Stomach (tissue), 9 donors: Measurements from ENCODE around the gene CTIF. TPM values are rescaled to one million over a fixed set of nuclear protein-coding genes. Genes with fewer than 3 reads are reported as not detected.

Experiments
- DNase-seq, 2 donors: peaks; one replicate each; pipeline versions ENCODE4 v3.0.0 to v3.0.0-alpha.2; 2013 to 2019
- H3K27ac ChIP-seq, 5 donors: fragments of 200-600 bp in 4 of 5; sonication (generic) in 4 of 5; one replicate each; pipeline ENCODE4 v1.5.1; 2013 to 2019; ENCODE audit warnings: mild to moderate bottlenecking in 1 of 5, moderate library complexity in 1 of 5
- H3K27me3 ChIP-seq, 3 donors: fragments of 200-600 bp; sonication (generic); one replicate each; pipeline ENCODE4 v1.5.1; 2017 to 2019; ENCODE audit warnings: mixed run types in 1 of 3
- H3K36me3 ChIP-seq, 4 donors: fragments of 200-600 bp; sonication (generic); 1 replicate in 3 of 4; 2 replicates in 1 of 4; pipeline ENCODE4 v1.5.1; 2016 to 2019
- H3K4me1 ChIP-seq, 4 donors: fragments of 200-600 bp; sonication (generic); one replicate each; pipeline ENCODE4 v1.5.1; 2016 to 2019
- H3K4me3 ChIP-seq, 4 donors: fragments of 200-600 bp; sonication (generic) in 3 of 4; one replicate each; pipeline ENCODE4 v1.5.1; 2016 to 2019; ENCODE audit warnings: mild to moderate bottlenecking in 1 of 4
- H3K9me3 ChIP-seq, 4 donors: fragments of 200-600 bp; sonication (generic); one replicate each; pipeline ENCODE4 v1.5.1; 2016 to 2019
- CTCF ChIP-seq, 7 experiments: fragments of 450-650 bp in 4 of 7; fragments of 200-600 bp in 3 of 7; sonication (generic) in 3 of 7; IDR thresholded peaks; one replicate each; pipeline ENCODE4 v1.5.1; 2016 to 2019; ENCODE audit warnings: antibody characterized with exemption in 7 of 7, control low read depth in 2 of 7, mild to moderate bottlenecking in 1 of 7
- EP300 ChIP-seq: sonication (generic); formaldehyde crosslinking; IDR thresholded peaks from one replicate; pipeline ENCODE4 v1.6.1; 2017; ENCODE audit warnings: antibody characterized with exemption
- POLR2A ChIP-seq, 4 donors: fragments of 450-650 bp; IDR thresholded peaks; one replicate each; pipeline ENCODE4 v1.6.1; 2016; ENCODE audit warnings: antibody characterized with exemption in 4 of 4, control low read depth in 2 of 4, mild to moderate bottlenecking in 1 of 4, moderate library complexity in 1 of 4
- POLR2AphosphoS5 ChIP-seq, 3 donors: sonication (generic); formaldehyde crosslinking; IDR thresholded peaks; one replicate each; pipeline ENCODE4 v1.6.1; 2016; ENCODE audit warnings: antibody characterized with exemption in 3 of 3
- WGBS, 5 donors: extraction: QIAGEN DNeasy Blood & Tissue Kit in 3 of 5; methylation state at CpG; one replicate each; pipeline versions ENCODE4 v1.1.5 to v1.1.7; 2013 to 2018; 5-methylcytosine and 5-hydroxymethylcytosine counted together
- intact Hi-C: fragments of 100-400 bp; cut with DNase I; formaldehyde crosslinking; loops from one replicate; pipeline ENCODE4 v1.15.1; 2023; ENCODE audit warnings: low total_unique reads
- polyA plus RNA-seq, 3 donors: library from polyadenylated mRNA; stranded (reverse); fragments of 200-250 nt; gene quantifications; one replicate each; pipeline ENCODE4 v1.2.3, GENCODE V29; 2013
- total RNA-seq, 5 donors: library from RNA; depleted of rRNA; stranded (reverse); fragments of >200 nt; gene quantifications; one replicate each; pipeline versions ENCODE4 v1.1.0 to v1.2.3, GENCODE V29; 2014 to 2016
- donor health status: healthy with polysubstance abuse.
- donor health status: Bipolar disorder and iron deficiency.
- donor health status: healthy.

Gene CTIF
- total and polyA plus RNA-seq, 8 donors, result 16.3 to 105 (median 30.3) TPM

- peaks cover 13 to 43% (median 24%) of the 10 kb centered on the region in 4 donors for H3K4me1 ChIP-seq
- peaks cover 0 to 6% (median 2%) of the 10 kb centered on the region in 4 donors for H3K9me3 ChIP-seq
- H3K36me3 ChIP-seq, result no peaks in the 10 kb centered on the region
- TF ChIP-seq POLR2AphosphoS5 (IDR thresholded peaks at IDR 0.05) (no peak), CTCF (IDR thresholded peaks at IDR 0.05) (no peak), POLR2A (IDR thresholded peaks at IDR 0.05) (no peak), EP300 (no peak)
- no peak overlapping the region for H3K27ac ChIP-seq
- H3K4me3 ChIP-seq, result no peak overlapping the region
- no peak for DNase-seq
- H3K27me3 ChIP-seq, result no peaks in the 10 kb centered on the region
- intact Hi-C loops, result no loop called here
- 64 to 78% (median 74%) methylated on average over 4 of the region's 4 CpGs for WGBS, 5 donors
These were observed 360.8 kb downstream of the CTIF start for GRCh38 chr18:48899558-48900174.

- Histone ChIP-seq H3K4me3 (no peak overlapping the region), H3K27ac (no peak overlapping the region), H3K27me3 (no peaks in the 10 kb centered on the region), H3K36me3 (no peaks in the 10 kb centered on the region), H3K4me1 (peaks cover 13 to 43% (median 24%) of the 10 kb centered on the region in 4 donors), H3K9me3 (peaks cover 0 to 14% (median 5%) of the 10 kb centered on the region in 4 donors)
- TF ChIP-seq EP300 (no peak), POLR2A (IDR thresholded peaks at IDR 0.05) (no peak), POLR2AphosphoS5 (IDR thresholded peaks at IDR 0.05) (no peak), CTCF (IDR thresholded peaks at IDR 0.05) (no peak)
- no peak for DNase-seq
- intact Hi-C loops, result no loop called here
- 79 to 97% (median 88%) methylated on average over 1 of the region's 1 CpG for WGBS, 5 donors
These were observed 361.6 kb downstream of the CTIF start for GRCh38 chr18:48900469-48900868.

- peak overlapping the region in 4 of 5 donors; percentile 66 to 80 (median 72) for H3K27ac ChIP-seq
- no peaks in the 10 kb centered on the region for H3K36me3 ChIP-seq
- DNase-seq, result no peak
- H3K9me3 ChIP-seq, result peaks cover 0 to 14% (median 5%) of the 10 kb centered on the region in 4 donors
- H3K27me3 ChIP-seq, result no peaks in the 10 kb centered on the region
- no peak for TF ChIP-seq POLR2AphosphoS5 (IDR thresholded peaks at IDR 0.05)
- WGBS, 5 donors, result 38 to 58% (median 52%) methylated on average over 4 of the region's 4 CpGs
- peaks cover 13 to 38% (median 22%) of the 10 kb centered on the region in 4 donors for H3K4me1 ChIP-seq
- no peak overlapping the region for H3K4me3 ChIP-seq
- intact Hi-C loops, result no loop called here
These were observed 362.6 kb downstream of the CTIF start for GRCh38 chr18:48901145-48902022.

- Histone ChIP-seq H3K27me3 (no peaks in the 10 kb centered on the region), H3K9me3 (peaks cover 0 to 14% (median 5%) of the 10 kb centered on the region in 4 donors), H3K4me3 (no peak overlapping the region), H3K4me1 (peaks cover 13 to 29% (median 18%) of the 10 kb centered on the region in 4 donors), H3K27ac (peak overlapping the region; percentile 47 to 80 (median 66)), H3K36me3 (no peaks in the 10 kb centered on the region)
- WGBS, 5 donors, result 31 to 41% (median 35%) methylated on average over 20 to 27 of the region's 27 CpGs
- DNase-seq, result peak; percentile 89 to 97
- peak; percentile 35 to 86 (median 60) for TF ChIP-seq POLR2AphosphoS5 (IDR thresholded peaks at IDR 0.05)
- no peak for TF ChIP-seq CTCF (IDR thresholded peaks at IDR 0.05)
- intact Hi-C loops, result no loop called here
These were observed 363.4 kb downstream of the CTIF start for GRCh38 chr18:48902023-48902855.
